HEK293T (cell line): ENCODE results near the gene LINGO4.

Experiments used
- FOXK2 ChIP-seq: fragments of 450-650 bp; IDR thresholded peaks from 2 replicates; pipeline ENCODE4 v1.6.1; 2016; ENCODE audit warnings: mild to moderate bottlenecking
- ZNF384 ChIP-seq: fragments of 450-650 bp; IDR thresholded peaks from 2 replicates; pipeline ENCODE4 v1.6.1; 2016

- TF ChIP-seq FOXK2 (no peak), ZNF384 (no peak)
These were observed 30.8 kb downstream of the LINGO4 start for GRCh38 chr1:151774256-151774922.
